Cardiac septum (tissue), 1 donor: ENCODE results near the gene FARS2. TPM values are rescaled to one million over a fixed set of nuclear protein-coding genes. Genes with fewer than 3 reads are reported as not detected.

ENCODE experiments used
- DNase-seq: peaks from one replicate; pipeline ENCODE4 v3.0.0-alpha.2; 2020; ENCODE audit warnings: low spot score
- intact Hi-C: fragments of 100-400 bp; cut with DNase I; formaldehyde crosslinking; loops from one replicate; pipeline ENCODE4 v1.14.0; 2022
- total RNA-seq: library from RNA; stranded (reverse); fragmentation: NEBNext Ultra II Directional; extraction: Animal tissue kit (Norgen Biotek cat#: 25700); gene quantifications from one replicate; pipeline ENCODE4 v1.2.1, GENCODE V29; 2021
- donor health status: DM: no; HTN: no; CAD: no.

FARS2 gene
- total RNA-seq, 1 donor from 2014 or later: 13.3 TPM

DNA sequence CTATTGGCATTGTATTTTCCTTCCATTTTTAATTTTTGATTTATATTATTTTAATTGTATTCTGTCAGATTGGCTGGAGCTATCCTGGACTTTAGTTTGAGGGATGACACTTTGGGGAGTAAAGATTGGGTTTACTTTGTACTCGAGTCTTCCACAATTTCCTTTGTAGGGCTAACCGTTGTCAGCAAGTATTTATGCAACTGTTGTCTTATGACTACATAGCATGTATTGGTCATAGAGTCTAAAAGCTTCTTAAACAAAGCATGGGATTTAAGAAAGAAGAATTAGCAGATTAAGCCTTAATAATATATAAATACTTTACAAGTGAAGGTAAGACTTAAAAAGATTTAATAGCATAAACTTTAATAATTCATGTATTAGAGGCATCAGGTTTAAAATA, 19.6 kb downstream of the FARS2 start:
- no peak for DNase-seq
- intact Hi-C loops: no loop called here

DNA sequence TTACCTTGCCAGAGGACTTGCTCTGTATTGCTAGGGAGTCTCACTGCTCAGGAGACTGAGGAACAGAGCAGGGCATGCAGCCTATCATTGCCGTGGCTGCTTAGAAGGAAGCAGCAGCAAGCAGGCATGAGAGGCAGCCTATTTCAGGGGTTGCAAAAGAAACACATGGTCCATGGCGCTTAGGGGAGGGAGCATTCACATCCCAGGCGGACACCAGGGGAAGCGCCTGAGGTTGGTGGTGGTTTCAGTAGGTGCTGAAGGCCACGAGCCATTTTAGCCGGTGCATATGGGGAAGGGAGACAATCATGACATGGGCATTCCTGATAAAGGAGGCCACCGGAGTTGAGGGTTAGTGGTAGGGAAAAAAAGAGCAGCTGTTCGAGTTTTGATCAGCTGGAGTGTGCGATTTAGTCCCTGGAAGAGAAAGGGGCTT, 20.9 kb downstream of the FARS2 start:
- intact Hi-C loops: no loop called here
- DNase-seq: no peak

GRCh38 chr6:5285081-5285480, 23.8 kb downstream of the FARS2 start:
- intact Hi-C loops: no loop called here
- DNase-seq: no peak

- intact Hi-C loops: no loop called here
- no peak for DNase-seq
Observed at GRCh38 chr6:5285526-5285925, 24.2 kb downstream of the FARS2 start.

DNA sequence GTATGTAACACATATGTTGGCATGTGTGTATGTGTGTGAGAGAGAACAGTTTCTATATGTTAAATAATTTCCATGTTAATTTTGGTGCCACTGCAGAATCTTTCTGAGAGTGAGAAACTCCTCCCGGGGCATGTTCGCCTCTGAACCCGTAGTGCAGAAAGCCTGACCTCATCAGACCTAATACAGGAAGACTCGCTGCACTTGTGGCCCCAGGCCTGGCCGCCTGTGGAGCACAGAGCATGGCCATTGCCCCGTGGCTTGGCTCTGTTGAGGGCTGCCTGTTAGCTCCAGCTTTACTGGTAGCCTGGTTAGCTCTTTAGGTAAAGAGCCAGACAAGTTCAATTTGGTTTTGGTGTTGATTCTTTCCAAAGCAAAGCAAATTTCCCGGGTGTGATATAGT, 25.5 kb downstream of the FARS2 start:
- intact Hi-C loops: no loop called here
- DNase-seq: no peak

GRCh38 chr6:5287205-5287965, 26.1 kb downstream of the FARS2 start:
- intact Hi-C loops: no loop called here
- DNase-seq: no peak

GRCh38 chr6:5287966-5288297, 26.6 kb downstream of the FARS2 start:
- no peak for DNase-seq
- intact Hi-C loops: no loop called here

- intact Hi-C loops: no loop called here
- DNase-seq: no peak
Observed at GRCh38 chr6:5290097-5290496, 28.8 kb downstream of the FARS2 start.

GRCh38 chr6:5290500-5290899, 29.2 kb downstream of the FARS2 start:
- no peak for DNase-seq
- intact Hi-C loops: no loop called here

- intact Hi-C loops: no loop called here
- no peak for DNase-seq
Observed at GRCh38 chr6:5292154-5292553, 30.8 kb downstream of the FARS2 start.

- no peak for DNase-seq
- intact Hi-C loops: no loop called here
Observed at GRCh38 chr6:5293692-5294091, 32.4 kb downstream of the FARS2 start.

GRCh38 chr6:5294392-5295211, 33.3 kb downstream of the FARS2 start:
- no peak for DNase-seq
- intact Hi-C loops: no loop called here

GRCh38 chr6:5295623-5296022, 34.3 kb downstream of the FARS2 start:
- DNase-seq: no peak
- intact Hi-C loops: no loop called here

GRCh38 chr6:5300206-5300764, 39.0 kb downstream of the FARS2 start:
- DNase-seq: no peak
- intact Hi-C loops: no loop called here

- intact Hi-C loops: loop anchor here (2.0 kb wide), 1 partner anchor 158 kb away; no protein-coding TSS in a partner anchor
- no peak for DNase-seq
Observed at GRCh38 chr6:5302220-5302946, 41.1 kb downstream of the FARS2 start.

- DNase-seq: no peak
- intact Hi-C loops: loop anchor here (1.0 to 2.0 kb wide), 2 partner anchors 89 to 158 kb away; no protein-coding TSS in a partner anchor
Observed at GRCh38 chr6:5302995-5303622, 41.8 kb downstream of the FARS2 start.

- DNase-seq: no peak
- intact Hi-C loops: loop anchor here (1.0 to 2.0 kb wide), 2 partner anchors 89 to 159 kb away; no protein-coding TSS in a partner anchor
Observed at GRCh38 chr6:5303682-5304081, 42.4 kb downstream of the FARS2 start.

GRCh38 chr6:5305968-5306626, 44.8 kb downstream of the FARS2 start:
- intact Hi-C loops: no loop called here
- DNase-seq: no peak

DNA sequence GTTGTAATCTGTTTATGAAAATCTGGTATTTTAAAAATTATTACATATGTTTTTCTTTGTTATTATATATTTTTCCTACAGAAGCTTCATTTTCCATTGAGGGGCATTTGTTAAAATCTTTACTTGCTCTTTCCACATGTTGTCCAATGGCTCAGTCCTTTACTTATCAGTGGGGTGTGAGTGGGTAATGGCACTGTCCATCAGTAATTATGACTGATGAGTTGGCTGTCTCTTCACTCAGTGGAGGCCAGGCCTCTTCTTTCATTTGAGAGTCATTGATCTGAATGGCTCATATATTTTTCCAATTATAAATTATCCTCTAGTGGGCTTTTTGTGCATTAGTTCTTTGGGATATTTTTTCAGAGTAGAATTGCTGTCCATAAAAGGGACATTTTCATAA, 45.7 kb downstream of the FARS2 start:
- DNase-seq: no peak
- intact Hi-C loops: no loop called here
